Neuron (in vitro differentiated cells): ENCODE data around the gene NHSL1.
A peak's percentile ranks its signal among the peaks of the same experiment; 100 is the strongest.

Experiments
- H2AFZ ChIP-seq: one replicate; pipeline ENCODE4 v1.6.1; 2013; ENCODE audit warnings: low read depth, mild to moderate bottlenecking, inconsistent platforms, low read length, moderate library complexity
- H3K27me3 ChIP-seq: one replicate; pipeline ENCODE4 v1.6.1; 2013; ENCODE audit warnings: low read length; ENCODE audit not compliant: insufficient read depth
- H3K36me3 ChIP-seq: one replicate; pipeline ENCODE4 v1.6.1; 2013; ENCODE audit warnings: low read length; ENCODE audit not compliant: insufficient read depth
- H3K4me1 ChIP-seq: one replicate; pipeline ENCODE4 v1.6.1; 2013; ENCODE audit warnings: low read length; ENCODE audit not compliant: insufficient read depth
- H3K4me3 ChIP-seq: 2 replicates; pipeline ENCODE4 v1.5.1; 2013; ENCODE audit warnings: mild to moderate bottlenecking, low read length, moderate library complexity
- H3K9me3 ChIP-seq: one replicate; pipeline ENCODE4 v1.6.1; 2013; ENCODE audit warnings: low read length

The NHSL1 gene

GRCh38 chr6:138498629-138499302, 528 bp downstream of the NHSL1 start:
- Histone ChIP-seq H3K4me1 (peaks cover 49% of the 10 kb centered on the region), H3K36me3 (peaks cover 23% of the 10 kb centered on the region), H2AFZ (no peak overlapping the region), H3K27me3 (no peaks in the 10 kb centered on the region), H3K4me3 (peak overlapping the region; percentile 66), H3K9me3 (no peaks in the 10 kb centered on the region)

GRCh38 chr6:138497286-138497685, 2.0 kb downstream of the NHSL1 start:
- H3K4me3 ChIP-seq, result peak overlapping the region; percentile 66

GRCh38 chr6:138494312-138494711, 5.0 kb downstream of the NHSL1 start:
- Histone ChIP-seq H3K4me3 (no peak overlapping the region), H3K27me3 (no peaks in the 10 kb centered on the region), H3K4me1 (peaks cover 53% of the 10 kb centered on the region), H3K9me3 (no peaks in the 10 kb centered on the region), H3K36me3 (peaks cover 27% of the 10 kb centered on the region), H2AFZ (no peak overlapping the region)

More at GRCh38 chr6:138497286-138497685, 2.0 kb downstream of the NHSL1 start:
- Histone ChIP-seq H3K4me1 (peaks cover 64% of the 10 kb centered on the region), H3K9me3 (no peaks in the 10 kb centered on the region), H2AFZ (no peak overlapping the region), H3K27me3 (no peaks in the 10 kb centered on the region), H3K36me3 (peaks cover 23% of the 10 kb centered on the region)

GRCh38 chr6:138493413-138493812, 5.9 kb downstream of the NHSL1 start:
- Histone ChIP-seq H2AFZ (no peak overlapping the region), H3K9me3 (no peaks in the 10 kb centered on the region), H3K36me3 (peaks cover 34% of the 10 kb centered on the region), H3K27me3 (no peaks in the 10 kb centered on the region), H3K4me3 (no peak overlapping the region), H3K4me1 (peaks cover 49% of the 10 kb centered on the region)

- Histone ChIP-seq H3K36me3 (peaks cover 34% of the 10 kb centered on the region), H3K4me3 (no peak overlapping the region), H3K9me3 (no peaks in the 10 kb centered on the region), H3K27me3 (no peaks in the 10 kb centered on the region), H2AFZ (no peak overlapping the region), H3K4me1 (peaks cover 44% of the 10 kb centered on the region)
Observed at GRCh38 chr6:138492871-138493270, 6.4 kb downstream of the NHSL1 start.

- Histone ChIP-seq H3K36me3 (peaks cover 39% of the 10 kb centered on the region), H3K4me3 (no peak overlapping the region), H3K4me1 (peaks cover 36% of the 10 kb centered on the region), H3K9me3 (no peaks in the 10 kb centered on the region), H3K27me3 (no peaks in the 10 kb centered on the region), H2AFZ (no peak overlapping the region)
Observed at GRCh38 chr6:138492113-138492512, 7.2 kb downstream of the NHSL1 start.

- H3K36me3 ChIP-seq, result peaks cover 36% of the 10 kb centered on the region
- H3K9me3 ChIP-seq, result no peaks in the 10 kb centered on the region
- no peak overlapping the region for H3K4me3 ChIP-seq
- peaks cover 34% of the 10 kb centered on the region for H3K4me1 ChIP-seq
- H3K27me3 ChIP-seq, result no peaks in the 10 kb centered on the region
- H2AFZ ChIP-seq, result no peak overlapping the region
Observed at GRCh38 chr6:138491017-138491416, 8.3 kb downstream of the NHSL1 start.

GRCh38 chr6:138489846-138490245, 9.4 kb downstream of the NHSL1 start:
- no peak overlapping the region for H3K4me3 ChIP-seq
- no peaks in the 10 kb centered on the region for H3K27me3 ChIP-seq
- H3K4me1 ChIP-seq, result peaks cover 46% of the 10 kb centered on the region
- no peaks in the 10 kb centered on the region for H3K9me3 ChIP-seq
- H2AFZ ChIP-seq, result no peak overlapping the region
- peaks cover 25% of the 10 kb centered on the region for H3K36me3 ChIP-seq

GRCh38 chr6:138487102-138487604, 12.1 kb downstream of the NHSL1 start:
- H3K4me3 ChIP-seq, result no peak overlapping the region
- H3K27me3 ChIP-seq, result no peaks in the 10 kb centered on the region
- peaks cover 28% of the 10 kb centered on the region for H3K4me1 ChIP-seq
- peaks cover 4% of the 10 kb centered on the region for H3K9me3 ChIP-seq
- no peak overlapping the region for H2AFZ ChIP-seq
- peaks cover 26% of the 10 kb centered on the region for H3K36me3 ChIP-seq

GRCh38 chr6:138486249-138487101, 12.8 kb downstream of the NHSL1 start:
- Histone ChIP-seq H3K4me3 (no peak overlapping the region), H3K36me3 (peaks cover 31% of the 10 kb centered on the region), H3K27me3 (no peaks in the 10 kb centered on the region), H2AFZ (no peak overlapping the region), H3K4me1 (peaks cover 22% of the 10 kb centered on the region), H3K9me3 (peaks cover 4% of the 10 kb centered on the region)

GRCh38 chr6:138485586-138486248, 13.6 kb downstream of the NHSL1 start:
- Histone ChIP-seq H3K27me3 (no peaks in the 10 kb centered on the region), H3K36me3 (peaks cover 31% of the 10 kb centered on the region), H3K4me3 (peak overlapping the region; percentile 5), H3K4me1 (peaks cover 22% of the 10 kb centered on the region), H3K9me3 (peaks cover 4% of the 10 kb centered on the region), H2AFZ (no peak overlapping the region)

GRCh38 chr6:138485005-138485545, 14.2 kb downstream of the NHSL1 start:
- peaks cover 22% of the 10 kb centered on the region for H3K4me1 ChIP-seq
- H3K4me3 ChIP-seq, result peak overlapping the region; percentile 5
- H2AFZ ChIP-seq, result no peak overlapping the region
- peaks cover 32% of the 10 kb centered on the region for H3K36me3 ChIP-seq
- peaks cover 4% of the 10 kb centered on the region for H3K9me3 ChIP-seq
- H3K27me3 ChIP-seq, result no peaks in the 10 kb centered on the region
